ENCODE measurements around the gene GTF2H2. TPM values are rescaled to one million over a fixed set of nuclear protein-coding genes. Genes with fewer than 3 reads are reported as not detected.
"Not testable (repeated sequence)": the region's sequence is repeated elsewhere in the genome, so short reads cannot be mapped to it uniquely, and the experiment has no call there.

GTF2H2 gene
- total RNA-seq, 2 donors from 2014 or later = 13.4 to 29.1 TPM

DNA sequence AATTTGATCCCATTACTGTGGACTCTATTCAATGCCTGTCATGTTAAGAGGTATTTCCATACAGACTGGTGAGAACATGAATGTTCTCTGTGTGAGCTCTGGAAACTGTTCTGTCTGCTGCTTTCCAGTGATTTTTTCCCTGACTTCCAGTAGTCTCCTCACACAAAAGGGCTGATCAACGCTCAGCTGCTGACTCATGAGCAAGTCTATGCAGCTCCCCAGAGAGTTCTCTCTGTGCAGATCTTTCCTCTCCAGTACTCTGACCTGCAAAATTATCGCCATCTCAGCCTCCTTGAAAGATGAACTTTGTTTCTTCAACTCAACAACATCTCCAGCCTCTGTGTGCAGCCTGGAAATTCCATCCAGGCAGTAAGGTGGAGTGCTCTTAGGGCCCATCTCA lies 23.3 kb downstream of the GTF2H2 start:
- not testable (repeated sequence) for H3K27ac Mint-ChIP-seq; H3K9me3 Mint-ChIP-seq; ATAC-seq; H3K36me3 Mint-ChIP-seq; DNase-seq (ENCODE audit: low spot score); H3K4me1 Mint-ChIP-seq (ENCODE audit: low read depth in 2 of 2); H3K4me3 Mint-ChIP-seq; H3K27me3 Mint-ChIP-seq

DNA sequence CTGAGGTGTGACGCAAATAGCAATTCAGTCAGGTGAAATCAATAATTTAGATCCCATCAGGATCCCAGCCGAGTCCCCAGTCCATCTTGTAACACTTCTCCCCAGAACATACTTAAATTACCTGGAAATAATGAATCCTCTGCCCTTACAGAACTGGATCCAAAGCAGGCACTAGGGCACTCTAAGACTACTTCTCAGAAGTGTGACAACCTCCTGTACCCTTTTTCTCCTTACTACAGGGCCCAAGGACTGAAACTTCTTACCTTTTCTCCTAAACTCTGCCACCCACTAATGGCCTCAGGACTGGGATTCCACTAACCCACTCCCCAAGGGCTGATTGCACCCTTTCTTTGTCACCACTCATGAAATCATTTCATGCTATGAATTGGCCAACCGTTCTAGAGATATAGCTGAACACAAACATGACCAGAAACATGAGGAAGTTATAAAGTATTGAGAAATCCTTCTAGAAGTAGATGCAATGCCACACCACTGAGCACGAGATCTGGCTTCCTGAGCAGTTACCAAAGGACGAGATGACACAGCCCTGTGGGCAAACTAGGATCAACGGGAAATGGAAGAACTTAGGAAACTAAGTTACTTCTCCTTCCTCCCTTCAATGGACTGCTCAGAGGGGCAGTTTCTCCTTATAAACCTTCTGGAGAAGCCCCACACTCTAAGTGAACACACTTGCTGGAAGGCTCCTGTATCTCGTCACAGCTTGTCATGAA lies 36.3 kb downstream of the GTF2H2 start:
- H3K9me3 Mint-ChIP-seq; DNase-seq (ENCODE audit: low spot score); H3K4me3 Mint-ChIP-seq; H3K27me3 Mint-ChIP-seq; H3K27ac Mint-ChIP-seq; H3K36me3 Mint-ChIP-seq; H3K4me1 Mint-ChIP-seq (ENCODE audit: low read depth in 2 of 2): not testable (repeated sequence)
- ATAC-seq = peak in 1 of 2 donors; percentile 51

DNA sequence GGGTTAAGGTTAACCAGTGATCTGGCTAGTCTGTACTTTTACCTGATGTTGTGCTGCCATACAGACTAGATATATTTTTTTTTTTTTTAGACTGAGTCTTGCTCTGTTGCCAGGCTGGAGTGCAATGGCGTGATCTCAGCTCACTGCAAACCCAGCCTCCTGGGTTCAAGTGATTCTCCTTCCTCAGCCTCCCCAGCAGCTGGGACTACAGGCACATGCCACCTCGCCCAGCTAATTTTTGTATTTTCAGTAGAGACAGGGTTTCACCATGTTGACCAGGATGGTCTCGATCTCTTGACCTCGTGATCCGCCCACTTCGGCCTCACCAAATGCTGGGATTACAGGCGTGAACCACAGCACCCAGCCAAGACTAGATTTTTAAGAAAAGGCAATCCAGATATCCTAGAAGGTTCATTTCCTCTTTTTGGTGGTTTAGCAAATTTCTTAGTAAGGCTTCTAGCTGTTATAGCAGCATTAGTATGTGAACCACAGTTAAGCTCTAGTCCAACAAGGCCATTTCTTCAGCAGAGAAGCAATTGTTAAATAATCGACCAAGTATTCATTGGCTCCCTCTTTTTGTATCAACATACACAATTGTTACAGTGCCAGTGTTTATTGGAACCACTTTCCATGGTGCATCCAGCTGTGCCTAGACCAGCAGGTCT lies 42.1 kb downstream of the GTF2H2 start, which contains the start of gene NAIP:
TSS of gene NAIP (minus strand) at position 51 of the 665 bp plus-strand sequence. CDS start 12,424 bp downstream, outside the sequence.
- H3K27me3 Mint-ChIP-seq; H3K4me3 Mint-ChIP-seq; DNase-seq (ENCODE audit: low spot score); ATAC-seq; H3K9me3 Mint-ChIP-seq; H3K27ac Mint-ChIP-seq; H3K4me1 Mint-ChIP-seq (ENCODE audit: low read depth in 2 of 2); H3K36me3 Mint-ChIP-seq: not testable (repeated sequence)

DNA sequence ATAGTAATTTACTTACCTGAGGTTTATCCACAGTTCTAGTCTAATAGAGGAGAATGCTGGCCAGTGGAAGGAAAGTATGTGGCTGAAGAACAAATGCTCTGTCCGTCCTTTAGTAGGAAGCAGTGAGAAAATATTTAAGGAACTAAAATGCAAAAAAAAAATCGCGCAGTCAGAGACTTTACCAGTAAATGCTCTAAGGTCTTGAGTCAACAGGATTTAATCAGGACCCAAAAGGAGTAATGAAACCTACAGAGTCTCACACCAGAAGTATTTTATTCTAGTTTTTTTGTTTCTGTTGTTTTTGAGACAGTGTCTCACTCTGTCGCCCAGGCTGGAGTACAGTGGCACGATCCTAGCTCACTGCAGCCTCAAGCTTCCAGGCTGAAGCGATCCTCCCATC lies 46.8 kb downstream of the GTF2H2 start:
- not testable (repeated sequence) for H3K4me1 Mint-ChIP-seq (ENCODE audit: low read depth in 2 of 2); H3K9me3 Mint-ChIP-seq; H3K36me3 Mint-ChIP-seq; H3K27me3 Mint-ChIP-seq; ATAC-seq; H3K27ac Mint-ChIP-seq; H3K4me3 Mint-ChIP-seq; DNase-seq (ENCODE audit: low spot score)

DNA sequence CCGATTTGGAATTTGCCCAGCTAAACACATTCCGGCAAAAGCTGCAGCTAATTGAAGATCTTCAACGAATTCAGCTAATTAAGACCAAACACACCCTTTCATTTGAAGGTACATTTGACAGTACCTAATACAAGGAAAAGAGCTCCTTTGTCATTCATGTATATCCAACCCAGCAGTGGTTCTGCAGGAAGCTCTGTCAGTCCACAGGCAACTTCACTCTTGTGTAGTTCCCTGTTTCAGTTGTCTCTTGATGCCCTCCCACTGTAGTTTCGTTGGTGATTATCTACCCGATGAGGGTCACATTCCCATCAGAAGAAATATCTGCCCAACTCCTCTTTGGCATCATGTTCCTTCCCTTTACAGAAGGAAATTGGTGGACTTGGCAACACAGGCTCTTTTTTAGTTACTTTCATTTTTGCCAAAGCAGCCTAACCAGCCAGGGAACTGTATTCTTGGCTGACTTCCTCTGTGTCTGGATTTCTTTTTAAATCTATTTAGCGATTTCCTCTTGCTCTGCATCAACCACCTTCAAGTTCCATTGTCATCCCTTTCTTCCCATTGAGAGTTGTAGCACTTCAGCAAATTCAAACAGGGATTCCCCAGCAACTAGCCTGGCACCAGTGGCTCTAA lies 49.0 kb downstream of the GTF2H2 start:
- not testable (repeated sequence) for DNase-seq (ENCODE audit: low spot score); H3K27me3 Mint-ChIP-seq; H3K4me1 Mint-ChIP-seq (ENCODE audit: low read depth in 2 of 2); H3K9me3 Mint-ChIP-seq; H3K36me3 Mint-ChIP-seq; ATAC-seq; H3K4me3 Mint-ChIP-seq; H3K27ac Mint-ChIP-seq

DNA sequence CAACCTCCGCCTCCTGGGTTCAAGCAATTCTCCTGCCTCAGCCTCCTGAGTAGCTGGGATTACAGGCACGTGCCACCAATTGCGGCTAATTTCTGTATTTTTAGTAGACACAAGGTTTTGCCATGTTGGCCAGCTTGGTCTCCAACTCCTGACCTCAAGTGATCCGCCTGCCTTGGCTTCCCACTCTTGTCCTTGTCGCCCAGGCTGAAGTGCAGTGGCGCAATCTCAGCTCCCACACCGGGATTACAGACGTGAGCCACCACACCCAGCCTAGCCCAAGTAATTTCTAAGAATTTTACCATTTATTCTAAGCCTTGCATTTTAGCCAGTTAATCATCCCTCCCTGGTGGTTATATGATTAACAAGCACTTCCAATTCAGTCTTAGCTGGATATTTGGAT lies 53.3 kb downstream of the GTF2H2 start:
- Mint-ChIP-seq H3K36me3 (no peaks in the 10 kb centered on the region), H3K27ac (no peak overlapping the region), H3K4me3 (no peak overlapping the region), H3K4me1 (ENCODE audit: low read depth in 2 of 2) (no peaks in the 10 kb centered on the region), H3K9me3 (no peaks in the 10 kb centered on the region), H3K27me3 (no peaks in the 10 kb centered on the region)
- ATAC-seq (no peak), DNase-seq (ENCODE audit: low spot score) (no peak)

DNA sequence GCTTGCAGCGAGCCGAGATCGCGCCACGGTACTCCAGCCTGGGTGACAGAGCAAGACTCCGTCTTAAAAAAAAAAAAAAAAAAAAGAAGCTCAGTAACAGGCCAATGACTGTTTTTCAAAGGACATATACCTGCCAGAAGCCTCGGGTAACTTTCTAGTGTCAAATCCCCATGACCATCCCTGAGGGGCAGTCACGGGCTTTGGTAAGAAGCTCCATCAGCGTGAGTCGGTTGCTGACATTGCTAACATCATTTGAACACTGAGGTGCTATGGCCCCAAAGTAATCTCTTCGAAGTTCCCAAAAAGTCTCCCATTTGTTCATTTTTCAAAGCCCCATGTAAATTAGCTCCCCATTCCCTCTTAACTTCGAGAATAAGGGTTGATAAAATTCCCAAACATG lies 53.9 kb downstream of the GTF2H2 start:
- no peaks in the 10 kb centered on the region for H3K4me1 Mint-ChIP-seq (ENCODE audit: low read depth in 2 of 2)
- no peaks in the 10 kb centered on the region for H3K27me3 Mint-ChIP-seq
- no peak overlapping the region for H3K27ac Mint-ChIP-seq
- H3K36me3 Mint-ChIP-seq = no peaks in the 10 kb centered on the region
- H3K9me3 Mint-ChIP-seq = no peaks in the 10 kb centered on the region
- DNase-seq (ENCODE audit: low spot score) = no peak
- no peak for ATAC-seq
- H3K4me3 Mint-ChIP-seq = no peak overlapping the region

DNA sequence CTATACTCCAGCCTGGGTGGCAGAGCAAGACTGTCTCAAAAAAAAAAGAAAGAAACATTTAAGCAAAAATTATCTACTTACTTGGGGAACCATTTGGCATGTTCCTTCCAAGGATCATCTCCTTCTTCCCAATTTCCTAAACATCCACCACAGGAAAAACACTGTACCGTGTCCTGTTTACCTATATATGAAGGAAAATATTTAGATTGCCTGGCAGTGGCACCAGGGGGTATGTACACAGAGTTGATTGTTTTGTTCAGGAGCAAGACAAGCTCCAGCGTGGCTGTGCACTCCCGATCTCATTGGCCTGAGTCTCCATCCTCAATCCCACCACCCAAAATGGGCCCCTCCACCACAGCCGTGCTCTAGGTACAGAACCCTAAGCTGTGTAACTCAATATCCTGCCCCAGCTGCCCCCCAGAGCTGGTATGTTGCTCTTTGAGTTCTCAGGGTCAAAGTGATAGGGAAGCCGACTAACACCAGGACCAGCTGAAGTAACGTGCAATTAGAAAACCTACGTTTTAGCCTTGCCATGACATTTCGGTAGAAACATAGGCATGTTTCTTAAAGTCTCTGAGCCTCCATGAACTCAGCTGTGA lies 56.2 kb downstream of the GTF2H2 start:
- no peak overlapping the region for H3K27ac Mint-ChIP-seq
- no peaks in the 10 kb centered on the region for H3K9me3 Mint-ChIP-seq
- H3K36me3 Mint-ChIP-seq = no peaks in the 10 kb centered on the region
- DNase-seq (ENCODE audit: low spot score) (no peak), ATAC-seq (no peak)
- H3K4me1 Mint-ChIP-seq (ENCODE audit: low read depth in 2 of 2) = no peaks in the 10 kb centered on the region
- H3K4me3 Mint-ChIP-seq = no peak overlapping the region
- no peaks in the 10 kb centered on the region for H3K27me3 Mint-ChIP-seq

DNA sequence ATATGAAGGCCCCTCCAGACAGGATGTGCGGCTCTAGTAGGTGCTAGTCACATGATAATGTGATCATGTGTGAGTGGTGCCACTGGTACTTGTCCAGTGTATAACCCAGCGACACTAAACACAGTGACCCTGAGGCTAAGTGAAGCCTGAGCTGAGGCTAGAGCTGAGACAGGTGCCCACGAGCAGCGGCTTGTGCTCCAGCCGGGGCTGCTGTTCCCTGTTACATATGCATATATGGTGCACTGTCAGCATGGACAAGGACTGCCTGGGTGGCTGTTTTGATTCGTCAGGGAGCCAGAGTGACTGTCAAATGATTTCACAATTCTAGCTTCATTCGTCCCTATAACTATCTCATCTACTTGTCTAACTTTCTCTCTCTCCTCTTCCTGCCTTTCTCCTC lies 60.5 kb downstream of the GTF2H2 start:
- not testable (repeated sequence) for H3K36me3 Mint-ChIP-seq; H3K4me3 Mint-ChIP-seq; H3K9me3 Mint-ChIP-seq; H3K4me1 Mint-ChIP-seq (ENCODE audit: low read depth in 2 of 2); ATAC-seq; H3K27ac Mint-ChIP-seq; H3K27me3 Mint-ChIP-seq; DNase-seq (ENCODE audit: low spot score)

Other genes with a start within 250 kb of the GTF2H2 start
- gene SERF1A, start 167.0 kb downstream of the GTF2H2 start, total RNA-seq = 10 to 100 TPM; 10.8 to 11.3 TPM
- gene SMN1, start 142.6 kb downstream of the GTF2H2 start, total RNA-seq = 10 to 100 TPM; 37.8 to 61.8 TPM
- 10 to 100 TPM in 1 of 2 donors, 1 to 10 TPM in 1; 7.7 to 14.6 TPM for gene NAIP, start 42.3 kb downstream of the GTF2H2 start, total RNA-seq

Measured in natural killer cell treated with Interleukin-12 subunit alpha and Interleukin-12 subunit beta and Interleukin-15 and Interleukin-18, amount 100 ng/mL, for 72 hours (primary cell).